GM19025 (cell line): ENCODE results near the gene JCAD.

Source experiments
- ATAC-seq: cut with Tn5 transposase; IDR thresholded peaks from one replicate; pipeline ENCODE4 v1.9.1; 2021; ENCODE audit warnings: mild to moderate bottlenecking, low read depth, moderate library complexity; ENCODE audit not compliant: unreplicated experiment

Gene JCAD

GRCh38 chr10:30075481-30075880, 16.1 kb upstream of the JCAD start:
- no peak for ATAC-seq

GRCh38 chr10:30074933-30075332, 15.5 kb upstream of the JCAD start:
- no peak for ATAC-seq

GRCh38 chr10:30074090-30074489, 14.7 kb upstream of the JCAD start:
- no peak for ATAC-seq

GRCh38 chr10:30073767-30074060, 14.3 kb upstream of the JCAD start:
- no peak for ATAC-seq

- no peak for ATAC-seq
Measured at GRCh38 chr10:30073045-30073766, 13.8 kb upstream of the JCAD start.

DNA sequence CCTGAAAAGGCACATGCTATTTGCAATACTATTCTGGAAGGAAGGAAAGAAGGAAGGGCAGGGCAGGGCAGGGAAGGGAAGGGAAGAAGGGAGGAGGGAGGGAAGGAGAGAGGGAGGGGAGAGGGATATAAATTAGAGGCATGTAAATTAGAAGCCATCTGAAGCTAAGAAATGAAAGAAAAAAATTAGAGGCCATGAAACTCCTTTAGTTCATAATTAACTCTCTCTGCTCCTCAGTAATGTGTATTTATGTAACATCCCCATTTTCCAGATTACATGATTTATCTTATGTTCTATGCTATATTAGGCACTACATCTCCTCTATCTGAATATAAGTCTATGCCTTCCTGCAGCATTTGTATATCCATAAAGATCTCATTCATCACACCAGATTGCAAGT, 12.7 kb upstream of the JCAD start:
- no peak for ATAC-seq

DNA sequence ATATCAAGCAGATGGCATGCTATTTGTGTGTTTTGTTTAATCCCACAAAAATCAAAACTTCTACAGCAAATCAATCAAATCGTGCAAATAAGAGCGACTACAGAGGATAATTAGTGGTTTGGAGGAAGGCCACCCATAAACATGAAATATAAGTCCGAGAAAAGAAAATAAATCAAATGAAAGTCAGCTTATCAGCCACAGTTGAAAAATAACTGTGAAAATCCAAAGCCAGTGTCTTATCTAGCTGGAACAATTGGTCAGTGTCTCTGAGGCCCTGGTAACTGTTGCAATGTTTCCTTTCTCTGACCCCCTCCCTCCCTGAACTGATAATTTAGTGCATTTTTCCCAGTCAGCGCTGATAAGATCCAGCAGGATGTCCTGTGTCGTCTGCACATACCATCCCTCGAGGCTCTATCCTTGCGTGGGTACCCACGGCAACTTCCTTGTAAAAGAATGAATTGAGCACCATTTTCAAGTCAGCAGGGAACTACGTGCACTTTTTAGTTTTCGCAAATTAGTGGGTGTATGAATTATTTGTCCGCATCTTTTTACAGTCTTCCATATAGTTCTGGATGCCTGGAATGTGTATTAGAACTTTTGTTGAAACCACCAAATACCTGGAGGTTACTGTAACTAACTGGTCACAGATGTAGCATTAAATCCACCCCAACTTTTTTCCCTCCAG, 10.8 kb upstream of the JCAD start:
- no peak for ATAC-seq

DNA sequence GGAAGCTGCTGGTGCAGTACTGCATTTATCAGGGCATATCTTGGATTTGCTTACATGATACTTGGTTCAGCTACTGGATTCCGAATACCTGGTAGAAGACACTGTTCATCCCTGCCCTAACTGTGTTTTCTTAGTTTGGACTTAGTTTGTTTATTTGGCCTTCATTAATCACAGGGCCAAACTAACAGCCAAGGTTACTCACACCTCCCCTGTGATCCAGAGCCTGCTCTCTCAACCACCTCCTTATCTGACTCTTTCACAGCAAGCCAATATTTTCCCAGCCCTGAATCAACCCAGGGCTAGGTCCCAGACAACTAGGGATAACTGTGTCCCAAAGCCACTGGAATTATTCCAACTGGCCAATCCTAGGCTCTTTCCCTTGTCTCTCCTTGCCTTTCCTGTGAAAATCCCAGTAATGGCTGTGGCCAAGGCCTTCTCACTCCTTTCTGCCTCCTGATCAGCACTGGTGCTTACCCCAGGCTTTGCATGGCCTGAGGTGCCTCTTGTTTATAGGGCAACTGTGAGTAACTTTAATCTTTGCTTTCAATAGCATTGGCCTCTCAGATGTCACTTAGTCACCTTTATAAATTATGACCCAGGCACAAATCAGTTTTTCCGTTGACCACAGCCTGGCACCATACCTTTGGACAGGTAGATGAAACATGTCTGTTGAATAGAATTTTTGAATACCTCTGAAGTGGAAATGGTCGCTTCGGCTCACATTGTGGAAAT, 9.3 kb upstream of the JCAD start:
- no peak for ATAC-seq

- no peak for ATAC-seq
Measured at GRCh38 chr10:30063099-30063498, 3.7 kb upstream of the JCAD start.

DNA sequence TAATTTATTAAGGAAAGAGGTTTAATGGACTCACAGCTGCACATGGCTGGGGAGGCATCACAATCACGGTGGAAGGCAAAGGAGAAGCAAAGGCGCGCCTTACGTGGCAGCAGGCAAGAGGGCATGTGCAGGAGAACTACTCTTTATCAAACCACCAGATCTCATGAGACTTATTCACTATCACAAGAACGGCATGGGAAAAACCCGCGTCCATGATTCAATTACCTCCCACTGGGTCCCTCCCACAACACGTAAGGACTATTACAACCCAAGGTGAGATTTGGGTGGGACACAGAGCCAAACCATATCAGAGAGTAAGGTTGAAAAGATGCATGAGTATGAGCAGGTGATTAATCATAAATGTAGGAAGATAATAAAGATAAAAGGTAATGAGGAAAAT, 3.2 kb upstream of the JCAD start:
- no peak for ATAC-seq

GRCh38 chr10:30062090-30062489, 2.7 kb upstream of the JCAD start:
- ATAC-seq, result no peak

GRCh38 chr10:30058570-30059132, 735 bp downstream of the JCAD start:
- no peak for ATAC-seq

DNA sequence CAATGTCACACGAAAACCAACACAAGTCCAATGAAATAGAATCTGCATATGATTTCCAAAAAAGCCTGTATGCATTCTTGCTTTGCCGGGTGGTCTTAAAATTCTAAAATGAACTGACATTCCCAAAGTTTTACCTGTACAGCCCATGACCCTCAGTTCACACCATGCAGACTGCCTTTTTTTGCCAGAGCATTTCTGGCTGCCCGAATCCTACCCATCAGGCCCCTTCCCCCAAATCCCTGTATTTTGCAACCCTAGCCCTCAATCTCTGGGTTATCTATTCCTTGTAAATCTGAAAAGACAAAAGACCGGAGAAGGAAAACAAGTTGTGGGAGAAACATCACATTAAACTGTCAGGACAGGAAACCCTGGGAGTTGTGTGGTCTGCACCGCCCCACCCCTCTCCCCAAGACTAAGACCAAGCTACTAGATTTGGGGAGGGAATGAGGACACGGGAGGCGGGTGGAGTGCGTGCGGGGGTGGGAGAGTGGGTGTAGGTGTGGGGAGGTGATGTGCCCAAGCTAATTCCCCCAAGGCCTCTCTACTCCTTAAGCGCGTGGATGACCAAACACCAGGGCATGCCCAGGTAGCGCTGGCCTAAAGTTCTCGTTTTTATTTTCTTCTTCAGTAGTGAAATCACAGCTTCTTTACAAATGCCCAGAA, 1.4 kb downstream of the JCAD start:
- ATAC-seq, result no peak

- ATAC-seq, result no peak
Measured at GRCh38 chr10:30057421-30057841, 2.0 kb downstream of the JCAD start.

GRCh38 chr10:30056767-30057355, 2.5 kb downstream of the JCAD start:
- no peak for ATAC-seq

GRCh38 chr10:30056281-30056680, 3.1 kb downstream of the JCAD start:
- no peak for ATAC-seq

DNA sequence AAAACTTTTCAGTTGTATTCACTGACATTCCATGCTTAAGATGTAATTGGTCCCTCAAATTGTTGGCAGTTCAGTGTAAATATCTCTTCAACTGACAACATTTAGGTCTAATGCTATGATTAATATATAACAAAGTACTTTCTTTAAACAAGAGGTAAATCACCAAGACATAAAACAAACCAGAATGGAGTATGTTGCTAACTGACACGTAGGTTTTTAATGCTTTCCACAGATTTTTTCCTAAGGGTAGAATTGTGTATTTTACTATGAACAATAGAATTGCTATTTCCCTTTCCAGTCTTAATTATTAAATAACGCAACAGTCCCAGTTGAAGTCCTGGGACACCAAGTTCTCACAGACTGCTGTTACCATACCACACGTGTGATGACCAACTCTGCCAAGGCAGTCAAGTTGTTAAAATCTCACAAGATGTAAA, 4.1 kb downstream of the JCAD start:
- ATAC-seq, result no peak

GRCh38 chr10:30052062-30052461, 7.3 kb downstream of the JCAD start:
- no peak for ATAC-seq

DNA sequence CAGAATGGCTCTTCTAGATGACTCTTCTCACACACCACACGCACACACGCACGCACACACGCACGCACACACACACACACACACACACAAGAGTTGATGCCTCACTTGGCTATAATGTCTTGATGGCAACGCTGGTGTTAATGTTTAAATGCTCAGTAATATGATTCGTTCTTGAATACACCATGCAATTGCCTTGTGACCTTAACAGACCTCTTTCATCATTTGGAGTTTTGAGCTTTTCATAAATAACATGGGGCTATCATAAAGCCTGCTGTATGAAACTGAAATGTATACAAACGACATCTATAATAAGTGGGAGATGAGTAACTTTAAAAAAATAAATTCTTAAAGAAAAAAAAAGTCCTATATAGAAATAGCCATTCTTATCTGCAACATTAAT, 8.2 kb downstream of the JCAD start:
- ATAC-seq, result no peak

DNA sequence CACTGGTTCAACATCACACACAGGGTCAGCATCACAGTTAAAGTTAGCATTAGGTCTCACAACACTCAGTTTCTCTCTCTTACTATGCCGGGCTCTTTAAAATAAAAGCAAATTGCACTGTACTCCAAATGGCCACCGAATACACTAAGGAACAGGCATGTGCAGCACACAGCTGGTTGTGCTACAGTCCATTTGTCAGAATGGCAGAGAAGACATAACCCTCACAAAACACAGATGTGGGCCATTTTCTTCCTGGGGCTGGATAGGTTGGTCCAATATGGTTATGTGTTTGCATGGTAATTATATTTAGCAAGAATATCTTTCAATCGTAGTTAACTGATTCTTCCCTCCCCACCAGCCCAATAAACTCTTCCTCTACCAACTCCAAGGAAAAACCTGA, 9.0 kb downstream of the JCAD start:
- no peak for ATAC-seq
